Nephron progenitor cell (in vitro differentiated cells): ENCODE measurements around the gene CXorf58.

Experiments
- DNase-seq: peaks from one replicate; pipeline ENCODE4 v3.0.0; 2021
- H3K27ac Mint-ChIP-seq: 2 replicates; pipeline ENCODE4 v1.8.0; 2021; ENCODE audit warnings: mild to moderate bottlenecking, moderate library complexity, mixed read lengths
- H3K27me3 Mint-ChIP-seq: 2 replicates; pipeline ENCODE4 v1.8.0; 2021; ENCODE audit warnings: mild to moderate bottlenecking, low read depth, mixed read lengths; ENCODE audit not compliant: poor library complexity
- H3K36me3 Mint-ChIP-seq: 2 replicates; pipeline ENCODE4 v1.8.0; 2021; ENCODE audit warnings: low read depth, mixed read lengths
- H3K4me1 Mint-ChIP-seq: 2 replicates; pipeline ENCODE4 v1.8.0; 2021; ENCODE audit warnings: mixed read lengths
- H3K4me3 Mint-ChIP-seq: 2 replicates; pipeline ENCODE4 v1.8.0; 2021; ENCODE audit warnings: mild to moderate bottlenecking, moderate library complexity, mixed read lengths
- H3K9me3 Mint-ChIP-seq: 2 replicates; pipeline ENCODE4 v1.8.0; 2021; ENCODE audit warnings: mild to moderate bottlenecking, moderate library complexity, mixed read lengths
- CTCF ChIP-seq: fragments of 200-600 bp; sonication (generic); IDR thresholded peaks from 2 replicates; pipeline ENCODE4 v1.5.0; 2021; ENCODE audit warnings: antibody characterized with exemption

Gene CXorf58

GRCh38 chrX:23926015-23926414 lies 18.2 kb downstream of the CXorf58 start:
- Mint-ChIP-seq H3K9me3 (no peaks in the 10 kb centered on the region), H3K4me1 (no peaks in the 10 kb centered on the region), H3K36me3 (no peaks in the 10 kb centered on the region), H3K4me3 (no peak overlapping the region), H3K27me3 (no peaks in the 10 kb centered on the region), H3K27ac (no peak overlapping the region)
- no peak for TF ChIP-seq CTCF
- DNase-seq, result no peak

GRCh38 chrX:23930894-23931604 lies 23.2 kb downstream of the CXorf58 start:
- no peaks in the 10 kb centered on the region for H3K36me3 Mint-ChIP-seq
- no peak for TF ChIP-seq CTCF
- H3K4me1 Mint-ChIP-seq, result no peaks in the 10 kb centered on the region
- no peaks in the 10 kb centered on the region for H3K9me3 Mint-ChIP-seq
- H3K4me3 Mint-ChIP-seq, result no peak overlapping the region
- H3K27ac Mint-ChIP-seq, result no peak overlapping the region
- DNase-seq, result no peak
- H3K27me3 Mint-ChIP-seq, result no peaks in the 10 kb centered on the region

GRCh38 chrX:23932046-23932445 lies 24.2 kb downstream of the CXorf58 start:
- Mint-ChIP-seq H3K36me3 (no peaks in the 10 kb centered on the region), H3K4me1 (no peaks in the 10 kb centered on the region), H3K27ac (no peak overlapping the region), H3K9me3 (no peaks in the 10 kb centered on the region), H3K27me3 (no peaks in the 10 kb centered on the region), H3K4me3 (no peak overlapping the region)
- DNase-seq, result no peak
- no peak for TF ChIP-seq CTCF

- Mint-ChIP-seq H3K9me3 (no peaks in the 10 kb centered on the region), H3K27ac (no peak overlapping the region), H3K4me1 (no peaks in the 10 kb centered on the region), H3K27me3 (peaks cover 4% of the 10 kb centered on the region), H3K4me3 (no peak overlapping the region), H3K36me3 (no peaks in the 10 kb centered on the region)
- no peak for DNase-seq
- no peak for TF ChIP-seq CTCF
Measured at GRCh38 chrX:23935106-23935505, 27.3 kb downstream of the CXorf58 start.

GRCh38 chrX:23936180-23936579 lies 28.4 kb downstream of the CXorf58 start:
- no peak overlapping the region for H3K27ac Mint-ChIP-seq
- TF ChIP-seq CTCF, result no peak
- no peaks in the 10 kb centered on the region for H3K4me1 Mint-ChIP-seq
- DNase-seq, result no peak
- H3K36me3 Mint-ChIP-seq, result no peaks in the 10 kb centered on the region
- H3K4me3 Mint-ChIP-seq, result no peak overlapping the region
- peaks cover 4% of the 10 kb centered on the region for H3K27me3 Mint-ChIP-seq
- H3K9me3 Mint-ChIP-seq, result no peaks in the 10 kb centered on the region

GRCh38 chrX:23937100-23937499 lies 29.3 kb downstream of the CXorf58 start:
- no peak overlapping the region for H3K4me3 Mint-ChIP-seq
- no peaks in the 10 kb centered on the region for H3K36me3 Mint-ChIP-seq
- TF ChIP-seq CTCF, result no peak
- no peak overlapping the region for H3K27ac Mint-ChIP-seq
- H3K9me3 Mint-ChIP-seq, result no peaks in the 10 kb centered on the region
- DNase-seq, result no peak
- no peaks in the 10 kb centered on the region for H3K4me1 Mint-ChIP-seq
- H3K27me3 Mint-ChIP-seq, result peaks cover 4% of the 10 kb centered on the region
